ENCODE data around the gene WBP2NL. TPM values are rescaled to one million over a fixed set of nuclear protein-coding genes. Genes with fewer than 3 reads are reported as not detected.
A peak's percentile ranks its signal among the peaks of the same experiment; 100 is the strongest.

The WBP2NL gene
- total RNA-seq, 1 experiment from 2014 or later = 1.0 TPM

DNA sequence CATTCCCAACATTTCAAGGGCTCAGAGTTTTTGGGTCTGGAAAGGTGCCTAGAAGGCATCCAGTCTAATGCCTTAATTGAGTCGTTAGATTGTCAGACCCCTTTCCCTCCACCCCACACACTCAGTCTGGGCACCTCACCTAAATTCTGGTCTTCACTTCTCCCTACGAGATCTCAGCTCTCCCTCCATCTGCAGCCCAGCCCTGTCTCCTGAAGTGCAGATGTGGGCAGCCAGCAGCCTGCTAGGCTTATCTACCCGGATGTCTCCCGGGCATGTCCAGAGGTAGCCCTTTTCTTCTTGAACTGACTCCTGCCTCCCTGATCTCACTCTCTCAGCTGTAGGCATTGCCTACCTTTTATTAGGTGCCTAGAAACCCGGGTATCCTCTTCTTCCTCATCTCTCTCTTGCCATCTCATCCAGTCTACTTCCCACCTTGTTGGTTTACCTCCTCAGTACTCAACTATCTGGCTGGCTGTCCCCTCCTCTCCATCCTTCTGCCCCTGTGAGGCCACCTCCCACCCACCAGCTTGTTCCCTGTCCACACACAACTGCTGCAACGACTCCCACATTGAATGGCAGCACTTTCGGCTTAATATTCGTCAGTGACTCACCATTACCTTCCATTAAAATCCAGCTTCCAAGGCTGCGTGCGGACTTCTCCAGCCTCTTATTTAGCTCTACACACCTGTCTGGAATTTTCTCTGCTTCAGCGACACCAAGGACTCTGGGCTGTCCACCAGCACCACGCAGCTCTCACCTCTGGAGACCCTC lies 23.1 kb upstream of the WBP2NL start:
- Histone ChIP-seq H3K27me3 (replicated peaks; ENCODE audit: control insufficient read depth, insufficient read depth, low read length) (no peaks in the 10 kb centered on the region; the same call in none of the 2 replicates), H3K9me3 (no peaks in the 10 kb centered on the region), H3K36me3 (ENCODE audit: control insufficient read depth, insufficient read depth, low read length) (no peaks in the 10 kb centered on the region), H3K4me3 (ENCODE audit: low read depth, low read length) (no peak overlapping the region), H3K4me1 (no peaks in the 10 kb centered on the region)
- H3K27ac Mint-ChIP-seq (ENCODE audit: unreplicated experiment) = no peak overlapping the region
- POLR2A ChIA-PET = no interaction called here
- DNase-seq = no peak
- H3K4me3 Mint-ChIP-seq (ENCODE audit: unreplicated experiment) = peak overlapping the region; percentile 11
- peaks cover 21% of the 10 kb centered on the region for H3K27me3 Mint-ChIP-seq (ENCODE audit: insufficient read depth, unreplicated experiment)
- intact Hi-C loops (cut with micrococcal nuclease; ENCODE audit: unreplicated experiment) = no loop called here
- H3K9me3 Mint-ChIP-seq (ENCODE audit: unreplicated experiment) = no peaks in the 10 kb centered on the region
- H3K4me1 Mint-ChIP-seq (ENCODE audit: low read depth, unreplicated experiment) = no peaks in the 10 kb centered on the region
- BruUV-seq (replicated peaks) = no TSS peak
- H3K36me3 Mint-ChIP-seq (ENCODE audit: insufficient read depth, unreplicated experiment) = no peaks in the 10 kb centered on the region
- no peak for TF ChIP-seq CTCF (IDR thresholded peaks at IDR 0.05; ENCODE audit: insufficient read depth in 1 of 2, low read depth in 1 of 2, low read length in 1 of 2, severe bottlenecking in 1 of 2, unreplicated experiment in 1 of 2)
- CTCF ChIA-PET = no interaction called here

GRCh38 chr22:41976070-41976901 lies 22.3 kb upstream of the WBP2NL start:
- peak in 1 of 2 experiments; percentile 63 for DNase-seq
- Mint-ChIP-seq H3K27me3 (ENCODE audit: insufficient read depth, unreplicated experiment) (peaks cover 21% of the 10 kb centered on the region), H3K9me3 (ENCODE audit: unreplicated experiment) (no peaks in the 10 kb centered on the region), H3K27ac (ENCODE audit: unreplicated experiment) (no peak overlapping the region), H3K4me3 (ENCODE audit: unreplicated experiment) (peak overlapping the region; percentile 11), H3K4me1 (ENCODE audit: low read depth, unreplicated experiment) (no peaks in the 10 kb centered on the region), H3K36me3 (ENCODE audit: insufficient read depth, unreplicated experiment) (no peaks in the 10 kb centered on the region)
- CTCF ChIA-PET = no interaction called here
- TF ChIP-seq CTCF (IDR thresholded peaks at IDR 0.05; ENCODE audit: insufficient read depth in 1 of 2, low read depth in 1 of 2, low read length in 1 of 2, severe bottlenecking in 1 of 2, unreplicated experiment in 1 of 2) = no peak
- no peaks in the 10 kb centered on the region for H3K9me3 ChIP-seq
- no peaks in the 10 kb centered on the region for H3K36me3 ChIP-seq (ENCODE audit: control insufficient read depth, insufficient read depth, low read length)
- POLR2A ChIA-PET = no interaction called here
- intact Hi-C loops (cut with micrococcal nuclease; ENCODE audit: unreplicated experiment) = no loop called here
- no peaks in the 10 kb centered on the region; the same call in none of the 2 replicates for H3K27me3 ChIP-seq (replicated peaks; ENCODE audit: control insufficient read depth, insufficient read depth, low read length)
- BruUV-seq (replicated peaks) = no TSS peak
- H3K4me1 ChIP-seq = no peaks in the 10 kb centered on the region
- H3K4me3 ChIP-seq (ENCODE audit: low read depth, low read length) = peak overlapping the region; percentile 56

DNA sequence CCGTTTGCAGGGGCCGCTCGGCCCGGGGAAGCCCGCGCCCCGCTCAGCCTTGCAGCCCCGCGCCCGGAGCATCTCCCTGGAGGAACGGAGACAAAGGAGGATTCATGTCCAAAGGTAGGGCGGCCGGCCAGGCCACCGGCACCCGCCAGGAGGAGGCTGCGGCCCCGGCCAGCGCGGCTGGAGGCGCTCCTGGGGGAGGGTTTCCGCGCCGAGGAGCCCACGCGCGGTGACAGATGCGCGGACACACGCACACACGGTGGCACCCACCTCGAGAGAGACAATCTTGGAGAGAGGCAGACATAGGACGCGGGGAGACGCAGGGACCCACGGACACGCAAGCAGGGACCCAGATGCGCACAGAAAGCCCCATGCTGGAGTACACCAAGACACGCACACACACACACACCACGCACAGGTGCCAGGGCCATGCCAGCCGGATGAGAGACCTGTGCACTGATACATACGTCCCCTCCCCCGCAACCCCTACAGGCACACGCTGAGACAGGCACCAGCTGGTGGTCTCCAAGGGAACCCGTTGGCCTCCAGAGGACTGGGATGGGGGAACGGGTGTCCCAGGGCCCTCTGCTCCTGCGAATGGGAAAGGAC lies 21.5 kb upstream of the WBP2NL start:
- Mint-ChIP-seq H3K4me3 (ENCODE audit: unreplicated experiment) (peak overlapping the region; percentile 11), H3K27me3 (ENCODE audit: insufficient read depth, unreplicated experiment) (peaks cover 21% of the 10 kb centered on the region), H3K9me3 (ENCODE audit: unreplicated experiment) (no peaks in the 10 kb centered on the region), H3K36me3 (ENCODE audit: insufficient read depth, unreplicated experiment) (no peaks in the 10 kb centered on the region), H3K4me1 (ENCODE audit: low read depth, unreplicated experiment) (no peaks in the 10 kb centered on the region), H3K27ac (ENCODE audit: unreplicated experiment) (no peak overlapping the region)
- H3K4me1 ChIP-seq = no peaks in the 10 kb centered on the region
- CTCF ChIA-PET = no interaction called here
- H3K4me3 ChIP-seq (ENCODE audit: low read depth, low read length) = peak overlapping the region; percentile 46
- BruUV-seq (replicated peaks) = no TSS peak
- intact Hi-C loops (cut with micrococcal nuclease; ENCODE audit: unreplicated experiment) = no loop called here
- H3K36me3 ChIP-seq (ENCODE audit: control insufficient read depth, insufficient read depth, low read length) = no peaks in the 10 kb centered on the region
- H3K27me3 ChIP-seq (replicated peaks; ENCODE audit: control insufficient read depth, insufficient read depth, low read length) = no peaks in the 10 kb centered on the region; the same call in none of the 2 replicates
- H3K9me3 ChIP-seq = no peaks in the 10 kb centered on the region
- no peak for TF ChIP-seq CTCF (IDR thresholded peaks at IDR 0.05; ENCODE audit: insufficient read depth in 1 of 2, low read depth in 1 of 2, low read length in 1 of 2, severe bottlenecking in 1 of 2, unreplicated experiment in 1 of 2)
- POLR2A ChIA-PET = no interaction called here
- DNase-seq = no peak

All from Caco-2 (cell line).